Activated CD8-positive, alpha-beta memory T cell treated with anti-CD3 and anti-CD28 coated beads for 4 hours (primary cell): ENCODE measurements around the gene VHLL.

Source experiments
- DNase-seq, 2 donors: peaks; one replicate each; pipeline ENCODE4 v3.0.0-alpha.2; 2020; ENCODE audit warnings: low read depth in 2 of 2

VHLL gene

GRCh38 chr1:156257711-156258110 lies 41.4 kb downstream of the VHLL start:
- no peak for DNase-seq

GRCh38 chr1:156253634-156254033 lies 45.5 kb downstream of the VHLL start:
- no peak for DNase-seq

GRCh38 chr1:156251527-156251926 lies 47.6 kb downstream of the VHLL start:
- DNase-seq, result no peak

GRCh38 chr1:156249593-156249992 lies 49.5 kb downstream of the VHLL start:
- no peak for DNase-seq
